Erythroblast (primary cell): Measurements from ENCODE around the gene RPS6KB2.

Experiments
- GATA1 ChIP-seq: IDR thresholded peaks from 2 replicates; pipeline ENCODE4 v1.6.1; 2011; ENCODE audit warnings: low read depth, mild to moderate bottlenecking, control low read depth, low read length, moderate library complexity
- POLR2A ChIP-seq: IDR thresholded peaks from 2 replicates; pipeline ENCODE4 v1.6.1; 2011; ENCODE audit warnings: mild to moderate bottlenecking, low read length

GRCh38 chr11:67429722-67430121 is 1.4 kb downstream of the RPS6KB2 start:
- TF ChIP-seq POLR2A, result no peak
- TF ChIP-seq GATA1, result no peak
